Measurements from ENCODE around the gene IER3.
"Not testable (repeated sequence)": the region's sequence is repeated elsewhere in the genome, so short reads cannot be mapped to it uniquely, and the experiment has no call there.

IER3 gene

GRCh38 chr6:30747300-30747687 is 2.9 kb upstream of the IER3 start:
- no peak for DNase-seq

- DNase-seq, result peak; percentile 51
Observed at GRCh38 chr6:30743099-30744053, 971 bp downstream of the IER3 start.

GRCh38 chr6:30742316-30743098 is 1.8 kb downstream of the IER3 start, which contains the start of gene FLOT1:
TSS of gene FLOT1 (minus strand) at chr6:30742687. CDS start at chr6:30742189, 498 bp downstream.
- peak; percentile 95 for DNase-seq

GRCh38 chr6:30741789-30742315 is 2.5 kb downstream of the IER3 start:
- no peak for DNase-seq

GRCh38 chr6:30741063-30741779 is 3.1 kb downstream of the IER3 start:
- no peak for DNase-seq

- DNase-seq, result no peak
Observed at GRCh38 chr6:30740540-30740870, 3.8 kb downstream of the IER3 start.

- DNase-seq, result no peak
Observed at GRCh38 chr6:30738532-30738931, 5.8 kb downstream of the IER3 start.

GRCh38 chr6:30735668-30736314 is 8.6 kb downstream of the IER3 start:
- no peak for DNase-seq

GRCh38 chr6:30732237-30732943 is 12.0 kb downstream of the IER3 start:
- no peak for DNase-seq

- DNase-seq, result peak; percentile 79
Observed at GRCh38 chr6:30730601-30731435, 13.5 kb downstream of the IER3 start.

GRCh38 chr6:30727920-30728553 is 16.3 kb downstream of the IER3 start:
- no peak for DNase-seq

- no peak for DNase-seq
Observed at GRCh38 chr6:30726506-30727413, 17.6 kb downstream of the IER3 start.

GRCh38 chr6:30725713-30726505 is 18.4 kb downstream of the IER3 start:
- DNase-seq, result no peak

- no peak for DNase-seq
Observed at GRCh38 chr6:30724906-30725667, 19.3 kb downstream of the IER3 start.

GRCh38 chr6:30723843-30724741 is 20.3 kb downstream of the IER3 start:
- DNase-seq, result not testable (repeated sequence)

GRCh38 chr6:30723159-30723842 is 21.0 kb downstream of the IER3 start:
- not testable (repeated sequence) for DNase-seq
